Gastroesophageal sphincter (tissue), 3 donors: ENCODE measurements around the gene DLK1.

Experiments used
- POLR2A ChIP-seq, 2 donors: fragments of 450-650 bp; IDR thresholded peaks; one replicate each; pipeline ENCODE4 v1.6.1; 2017; ENCODE audit warnings: antibody characterized with exemption in 2 of 2, mild to moderate bottlenecking in 2 of 2, moderate library complexity in 1 of 2
- POLR2AphosphoS5 ChIP-seq: sonication (generic); formaldehyde crosslinking; IDR thresholded peaks from one replicate; pipeline ENCODE4 v1.6.1; 2017; ENCODE audit warnings: antibody characterized with exemption
- TF ChIP-seq, protein P1 (sequence below), 4 experiments: fragments of 200-600 bp in 2 of 4; fragments of 450-650 bp in 2 of 4; sonication (generic) in 1 of 4; IDR thresholded peaks; one replicate each; pipeline ENCODE4 v1.5.1; 2017 to 2019; ENCODE audit warnings: antibody characterized with exemption in 4 of 4, mild to moderate bottlenecking in 2 of 4, moderate library complexity in 2 of 4

- TF ChIP-seq, protein P1, sequence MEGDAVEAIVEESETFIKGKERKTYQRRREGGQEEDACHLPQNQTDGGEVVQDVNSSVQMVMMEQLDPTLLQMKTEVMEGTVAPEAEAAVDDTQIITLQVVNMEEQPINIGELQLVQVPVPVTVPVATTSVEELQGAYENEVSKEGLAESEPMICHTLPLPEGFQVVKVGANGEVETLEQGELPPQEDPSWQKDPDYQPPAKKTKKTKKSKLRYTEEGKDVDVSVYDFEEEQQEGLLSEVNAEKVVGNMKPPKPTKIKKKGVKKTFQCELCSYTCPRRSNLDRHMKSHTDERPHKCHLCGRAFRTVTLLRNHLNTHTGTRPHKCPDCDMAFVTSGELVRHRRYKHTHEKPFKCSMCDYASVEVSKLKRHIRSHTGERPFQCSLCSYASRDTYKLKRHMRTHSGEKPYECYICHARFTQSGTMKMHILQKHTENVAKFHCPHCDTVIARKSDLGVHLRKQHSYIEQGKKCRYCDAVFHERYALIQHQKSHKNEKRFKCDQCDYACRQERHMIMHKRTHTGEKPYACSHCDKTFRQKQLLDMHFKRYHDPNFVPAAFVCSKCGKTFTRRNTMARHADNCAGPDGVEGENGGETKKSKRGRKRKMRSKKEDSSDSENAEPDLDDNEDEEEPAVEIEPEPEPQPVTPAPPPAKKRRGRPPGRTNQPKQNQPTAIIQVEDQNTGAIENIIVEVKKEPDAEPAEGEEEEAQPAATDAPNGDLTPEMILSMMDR (IDR thresholded peaks at IDR 0.05): no peak
- TF ChIP-seq POLR2A (IDR thresholded peaks at IDR 0.05) (no peak), POLR2AphosphoS5 (peak; percentile 26)
Measured at GRCh38 chr14:100677554-100678468, 48.9 kb upstream of the DLK1 start.
